Measurements from ENCODE around the gene NEUROD6. TPM values are rescaled to one million over a fixed set of nuclear protein-coding genes. Genes with fewer than 3 reads are reported as not detected.

Gene NEUROD6
- total RNA-seq, 1 donor from 2014 or later, result not detected

- DNase-seq (ENCODE audit: low spot score in 2 of 2), result no peak
- H3K27ac ChIP-seq, result no peak overlapping the region
These were observed 23.6 kb downstream of the NEUROD6 start for GRCh38 chr7:31316876-31317275.

GRCh38 chr7:31315758-31316157 is 24.8 kb downstream of the NEUROD6 start:
- no peaks in the 10 kb centered on the region for H3K4me1 ChIP-seq
- no peaks in the 10 kb centered on the region for H3K9me3 ChIP-seq
- no peak for DNase-seq (ENCODE audit: low spot score in 2 of 2)
- intact Hi-C loops (cut with DNase I), result no loop called here
- H3K27me3 ChIP-seq, result no peaks in the 10 kb centered on the region
- TF ChIP-seq, protein P1, sequence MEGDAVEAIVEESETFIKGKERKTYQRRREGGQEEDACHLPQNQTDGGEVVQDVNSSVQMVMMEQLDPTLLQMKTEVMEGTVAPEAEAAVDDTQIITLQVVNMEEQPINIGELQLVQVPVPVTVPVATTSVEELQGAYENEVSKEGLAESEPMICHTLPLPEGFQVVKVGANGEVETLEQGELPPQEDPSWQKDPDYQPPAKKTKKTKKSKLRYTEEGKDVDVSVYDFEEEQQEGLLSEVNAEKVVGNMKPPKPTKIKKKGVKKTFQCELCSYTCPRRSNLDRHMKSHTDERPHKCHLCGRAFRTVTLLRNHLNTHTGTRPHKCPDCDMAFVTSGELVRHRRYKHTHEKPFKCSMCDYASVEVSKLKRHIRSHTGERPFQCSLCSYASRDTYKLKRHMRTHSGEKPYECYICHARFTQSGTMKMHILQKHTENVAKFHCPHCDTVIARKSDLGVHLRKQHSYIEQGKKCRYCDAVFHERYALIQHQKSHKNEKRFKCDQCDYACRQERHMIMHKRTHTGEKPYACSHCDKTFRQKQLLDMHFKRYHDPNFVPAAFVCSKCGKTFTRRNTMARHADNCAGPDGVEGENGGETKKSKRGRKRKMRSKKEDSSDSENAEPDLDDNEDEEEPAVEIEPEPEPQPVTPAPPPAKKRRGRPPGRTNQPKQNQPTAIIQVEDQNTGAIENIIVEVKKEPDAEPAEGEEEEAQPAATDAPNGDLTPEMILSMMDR (IDR thresholded peaks at IDR 0.05), result no peak
- no peak overlapping the region for H3K27ac ChIP-seq
- H3K36me3 ChIP-seq, result no peaks in the 10 kb centered on the region
- H3K4me3 ChIP-seq, result no peak overlapping the region

More at GRCh38 chr7:31316876-31317275, 23.6 kb downstream of the NEUROD6 start:
- no peaks in the 10 kb centered on the region for H3K27me3 ChIP-seq
- H3K9me3 ChIP-seq, result no peaks in the 10 kb centered on the region
- H3K4me3 ChIP-seq, result no peak overlapping the region
- intact Hi-C loops (cut with DNase I), result no loop called here
- no peaks in the 10 kb centered on the region for H3K4me1 ChIP-seq
- H3K36me3 ChIP-seq, result no peaks in the 10 kb centered on the region
- TF ChIP-seq, protein P1 (IDR thresholded peaks at IDR 0.05), result no peak

GRCh38 chr7:31314781-31315180 is 25.7 kb downstream of the NEUROD6 start:
- no peaks in the 10 kb centered on the region for H3K9me3 ChIP-seq
- TF ChIP-seq, protein P1 (IDR thresholded peaks at IDR 0.05), result no peak
- no peak overlapping the region for H3K4me3 ChIP-seq
- no peak for DNase-seq (ENCODE audit: low spot score in 2 of 2)
- no peak overlapping the region for H3K27ac ChIP-seq
- H3K36me3 ChIP-seq, result no peaks in the 10 kb centered on the region
- H3K27me3 ChIP-seq, result no peaks in the 10 kb centered on the region
- intact Hi-C loops (cut with DNase I), result no loop called here
- H3K4me1 ChIP-seq, result no peaks in the 10 kb centered on the region

- no peak for DNase-seq (ENCODE audit: low spot score in 2 of 2)
- intact Hi-C loops (cut with DNase I), result no loop called here
These were observed 27.6 kb downstream of the NEUROD6 start for GRCh38 chr7:31312889-31313288.

GRCh38 chr7:31311552-31311951 is 29.0 kb downstream of the NEUROD6 start:
- Histone ChIP-seq H3K4me3 (no peak overlapping the region), H3K36me3 (no peaks in the 10 kb centered on the region)
- TF ChIP-seq, protein P1 (IDR thresholded peaks at IDR 0.05), result no peak

More at GRCh38 chr7:31312889-31313288, 27.6 kb downstream of the NEUROD6 start:
- TF ChIP-seq, protein P1 (IDR thresholded peaks at IDR 0.05), result no peak
- no peaks in the 10 kb centered on the region for H3K36me3 ChIP-seq
- H3K27ac ChIP-seq, result no peak overlapping the region
- no peaks in the 10 kb centered on the region for H3K27me3 ChIP-seq
- no peaks in the 10 kb centered on the region for H3K4me1 ChIP-seq
- H3K9me3 ChIP-seq, result no peaks in the 10 kb centered on the region
- H3K4me3 ChIP-seq, result no peak overlapping the region

More at GRCh38 chr7:31311552-31311951, 29.0 kb downstream of the NEUROD6 start:
- Histone ChIP-seq H3K4me1 (no peaks in the 10 kb centered on the region), H3K9me3 (no peaks in the 10 kb centered on the region), H3K27me3 (no peaks in the 10 kb centered on the region), H3K27ac (no peak overlapping the region)
- DNase-seq (ENCODE audit: low spot score in 2 of 2), result no peak
- intact Hi-C loops (cut with DNase I), result no loop called here
